Activated B cell treated with CpG ODN at 0.5 μM for 24 hours (primary cell): ENCODE results near the gene LIPG. TPM values are rescaled to one million over a fixed set of nuclear protein-coding genes. Genes with fewer than 3 reads are reported as not detected.

ENCODE experiments used
- ATAC-seq: fragments of 200-7000 bp; cut with Tn5 transposase; one replicate; pipeline ENCODE4 v1.10.0; 2021; ENCODE audit warnings: low read depth, mild to moderate bottlenecking, moderate library complexity
- CTCF ChIA-PET: fragments of 350-600 bp; sonication (Branson Sonifier 250); formaldehyde crosslinking; loops from one replicate; lab custom pipeline; 2021; ENCODE audit warnings: antibody characterized with exemption; lab: Charles Lee
- POLR2A ChIA-PET: fragments of 350-600 bp; sonication (Branson Sonifier 250); formaldehyde crosslinking; loops from one replicate; lab custom pipeline; 2021; ENCODE audit warnings: antibody characterized with exemption; lab: Charles Lee
- DNase-seq: peaks from one replicate; pipeline ENCODE4 v3.0.0; 2022
- H3K27ac Mint-ChIP-seq: one replicate; pipeline ENCODE4 v1.8.0; 2020; ENCODE audit warnings: mixed read lengths
- H3K27me3 Mint-ChIP-seq: one replicate; pipeline ENCODE4 v1.8.0; 2021; ENCODE audit warnings: mixed read lengths
- H3K36me3 Mint-ChIP-seq: one replicate; pipeline ENCODE4 v1.8.0; 2021; ENCODE audit warnings: low read depth, mixed read lengths
- H3K4me1 Mint-ChIP-seq: one replicate; pipeline ENCODE4 v1.8.0; 2021; ENCODE audit warnings: mixed read lengths
- H3K4me3 Mint-ChIP-seq: one replicate; pipeline ENCODE4 v1.8.0; 2020; ENCODE audit warnings: mild to moderate bottlenecking, mixed read lengths
- H3K9me3 Mint-ChIP-seq: one replicate; pipeline ENCODE4 v1.8.0; 2020; ENCODE audit warnings: mixed read lengths
- CTCF ChIP-seq: fragments of 200-600 bp; IDR thresholded peaks from one replicate; pipeline ENCODE4 v1.8.0; 2022; ENCODE audit warnings: antibody characterized with exemption, mild to moderate bottlenecking
- intact Hi-C: fragments of 100-400 bp; cut with micrococcal nuclease; formaldehyde crosslinking; loops from one replicate; pipeline ENCODE4 v1.15.1; 2024
- total RNA-seq: library from RNA; stranded (reverse); gene quantifications from 2 replicates; pipeline ENCODE4 v1.2.3, GENCODE V29; 2022

The LIPG gene
- total RNA-seq, 1 donor from 2014 or later: 0.29 TPM

- no peaks in the 10 kb centered on the region for H3K36me3 Mint-ChIP-seq
- ATAC-seq (no peak), DNase-seq (no peak)
- H3K4me3 Mint-ChIP-seq: no peak overlapping the region
- H3K9me3 Mint-ChIP-seq: no peaks in the 10 kb centered on the region
- peaks cover 28% of the 10 kb centered on the region for H3K4me1 Mint-ChIP-seq
- H3K27ac Mint-ChIP-seq: no peak overlapping the region
- ChIA-PET POLR2A (no interaction called here), CTCF (no interaction called here)
- peaks cover 68% of the 10 kb centered on the region for H3K27me3 Mint-ChIP-seq
- no peak for TF ChIP-seq CTCF
- intact Hi-C loops: no loop called here
These were observed 3.8 kb downstream of the LIPG start for GRCh38 chr18:49565612-49566011.

DNA sequence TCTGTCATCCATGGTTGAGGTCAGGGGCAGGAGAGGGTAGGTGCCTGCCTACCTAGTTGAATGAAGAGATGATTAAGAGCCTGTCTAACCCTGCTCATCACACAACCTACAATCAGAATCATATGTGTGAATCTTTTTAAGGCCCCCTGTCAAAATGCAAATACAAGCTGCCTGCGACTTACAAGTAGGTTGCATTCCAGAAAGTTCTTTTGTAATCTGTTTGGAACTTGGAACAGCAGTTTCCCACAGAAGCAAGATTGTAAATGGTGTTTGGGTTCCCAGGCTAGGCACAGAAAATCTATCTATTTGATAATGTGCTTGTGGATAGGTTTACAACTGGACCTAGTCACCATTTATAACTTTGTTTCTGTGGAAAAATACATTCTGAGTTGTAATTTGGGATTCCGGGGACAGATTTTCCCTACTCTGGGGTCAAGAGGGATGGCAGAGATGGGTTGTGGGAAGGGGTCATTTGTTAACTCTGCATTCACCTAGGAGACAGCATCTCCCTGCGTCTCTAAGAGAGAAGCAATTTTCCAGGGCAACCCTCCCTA lies 4.4 kb downstream of the LIPG start:
- no peak for TF ChIP-seq CTCF
- DNase-seq (no peak), ATAC-seq (no peak)
- H3K36me3 Mint-ChIP-seq: no peaks in the 10 kb centered on the region
- H3K4me3 Mint-ChIP-seq: no peak overlapping the region
- intact Hi-C loops: no loop called here
- ChIA-PET CTCF (no interaction called here), POLR2A (no interaction called here)
- H3K9me3 Mint-ChIP-seq: no peaks in the 10 kb centered on the region
- H3K4me1 Mint-ChIP-seq: peaks cover 23% of the 10 kb centered on the region
- H3K27me3 Mint-ChIP-seq: peaks cover 62% of the 10 kb centered on the region
- H3K27ac Mint-ChIP-seq: no peak overlapping the region

GRCh38 chr18:49566985-49567384 lies 5.1 kb downstream of the LIPG start:
- Mint-ChIP-seq H3K36me3 (no peaks in the 10 kb centered on the region), H3K9me3 (no peaks in the 10 kb centered on the region), H3K27me3 (peaks cover 58% of the 10 kb centered on the region), H3K4me1 (peaks cover 16% of the 10 kb centered on the region), H3K27ac (no peak overlapping the region), H3K4me3 (no peak overlapping the region)
- no peak for TF ChIP-seq CTCF
- POLR2A ChIA-PET: no interaction called here
- CTCF ChIA-PET: no interaction called here
- intact Hi-C loops: no loop called here
- ATAC-seq (no peak), DNase-seq (no peak)

DNA sequence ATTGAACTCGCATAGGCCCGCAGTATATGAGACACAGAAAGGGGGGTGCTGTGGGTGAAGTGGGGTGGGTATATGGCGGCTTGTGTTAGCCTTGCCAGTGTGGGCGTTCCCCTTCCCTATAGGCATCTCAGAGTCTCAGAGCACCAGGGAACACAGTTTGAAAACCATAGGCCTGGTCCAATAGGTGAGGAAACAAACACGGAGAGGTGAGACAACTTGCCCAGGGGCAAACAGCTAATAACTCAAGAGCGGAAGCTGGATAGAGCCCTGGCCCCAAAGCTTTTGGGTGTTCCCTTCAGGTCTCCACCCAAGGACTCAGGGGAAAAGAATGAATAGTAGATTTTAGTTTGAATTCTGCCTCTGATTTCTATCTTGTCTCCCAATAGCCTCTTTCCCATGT lies 7.9 kb downstream of the LIPG start:
- H3K9me3 Mint-ChIP-seq: no peaks in the 10 kb centered on the region
- H3K4me3 Mint-ChIP-seq: no peak overlapping the region
- H3K27me3 Mint-ChIP-seq: peaks cover 34% of the 10 kb centered on the region
- H3K27ac Mint-ChIP-seq: no peak overlapping the region
- no peaks in the 10 kb centered on the region for H3K4me1 Mint-ChIP-seq
- ATAC-seq (no peak), DNase-seq (no peak)
- no peaks in the 10 kb centered on the region for H3K36me3 Mint-ChIP-seq
- intact Hi-C loops: no loop called here
- CTCF ChIA-PET: no interaction called here
- POLR2A ChIA-PET: interaction anchor here (0.7 kb wide), 1 partner anchor 243 kb away, joined by 4 read pairs; no protein-coding TSS in a partner anchor
- no peak for TF ChIP-seq CTCF

DNA sequence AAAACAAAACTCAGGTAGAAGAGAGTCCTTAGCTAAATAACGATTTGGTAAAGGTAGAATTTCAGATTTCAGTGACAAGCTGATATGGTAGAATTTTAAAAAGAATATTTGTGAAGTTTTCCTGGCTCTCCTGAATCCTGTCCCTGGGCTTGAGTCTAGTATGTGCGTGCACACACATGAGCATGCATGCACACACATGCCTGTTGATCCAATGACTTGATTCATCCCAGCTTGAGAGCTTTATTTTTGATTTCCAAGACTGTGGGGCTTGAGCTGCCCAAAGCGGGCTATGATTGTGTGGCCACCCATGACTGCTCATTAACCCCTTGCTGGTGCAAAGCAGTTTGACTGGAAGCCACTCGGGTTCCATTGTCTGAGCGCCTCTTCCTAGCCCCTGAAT lies 9.0 kb downstream of the LIPG start:
- Mint-ChIP-seq H3K36me3 (no peaks in the 10 kb centered on the region), H3K4me3 (no peak overlapping the region)
- POLR2A ChIA-PET: no interaction called here

More for the DNA sequence above, 9.0 kb downstream of the LIPG start:
- Mint-ChIP-seq H3K27me3 (peaks cover 25% of the 10 kb centered on the region), H3K27ac (no peak overlapping the region), H3K4me1 (no peaks in the 10 kb centered on the region), H3K9me3 (no peaks in the 10 kb centered on the region)
- CTCF ChIA-PET: interaction anchor here (1.0 kb wide), 1 partner anchor 290 kb away, joined by 3 read pairs; no protein-coding TSS in a partner anchor
- intact Hi-C loops: no loop called here
- TF ChIP-seq CTCF: no peak
- DNase-seq: no peak
- ATAC-seq: no peak
